GM12865 (cell line): ENCODE data around the gene PSMD2.

Source experiments
- DNase-seq: peaks from one replicate; pipeline ENCODE4 v3.0.0; 2010; ENCODE audit warnings: low read depth
- H3K4me3 ChIP-seq: 2 replicates; pipeline ENCODE4 v1.5.1; 2011; ENCODE audit warnings: mild to moderate bottlenecking, low read depth, low read length, control low read depth
- TF ChIP-seq, protein P1 (sequence below): IDR thresholded peaks from 2 replicates; pipeline ENCODE4 v1.5.1; 2011; ENCODE audit warnings: low read length, control low read depth, low read depth, inconsistent platforms; ENCODE audit not compliant: insufficient read depth; ENCODE audit errors: missing control alignments

PSMD2 gene

DNA sequence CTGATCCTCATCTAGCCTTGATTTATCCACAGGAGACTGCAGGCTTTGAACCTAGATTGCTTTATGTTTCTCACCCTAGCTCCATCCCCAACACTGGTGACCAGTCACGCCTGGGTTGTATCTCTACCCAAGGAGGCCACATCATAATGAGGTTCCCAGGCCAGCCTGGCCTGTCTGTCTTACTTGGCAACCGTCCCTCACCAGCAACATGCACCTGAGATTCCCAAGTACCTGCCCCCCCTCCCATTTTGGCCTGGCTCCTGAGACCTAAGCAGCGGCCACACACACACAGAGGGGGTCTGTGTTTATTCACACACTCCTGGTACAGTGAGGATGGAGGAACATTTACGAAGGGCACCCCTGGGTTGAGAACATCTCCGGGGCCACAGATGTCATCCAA, 40.1 kb upstream of the PSMD2 start:
- DNase-seq, result no peak
- no peak overlapping the region for H3K4me3 ChIP-seq
- TF ChIP-seq, protein P1, sequence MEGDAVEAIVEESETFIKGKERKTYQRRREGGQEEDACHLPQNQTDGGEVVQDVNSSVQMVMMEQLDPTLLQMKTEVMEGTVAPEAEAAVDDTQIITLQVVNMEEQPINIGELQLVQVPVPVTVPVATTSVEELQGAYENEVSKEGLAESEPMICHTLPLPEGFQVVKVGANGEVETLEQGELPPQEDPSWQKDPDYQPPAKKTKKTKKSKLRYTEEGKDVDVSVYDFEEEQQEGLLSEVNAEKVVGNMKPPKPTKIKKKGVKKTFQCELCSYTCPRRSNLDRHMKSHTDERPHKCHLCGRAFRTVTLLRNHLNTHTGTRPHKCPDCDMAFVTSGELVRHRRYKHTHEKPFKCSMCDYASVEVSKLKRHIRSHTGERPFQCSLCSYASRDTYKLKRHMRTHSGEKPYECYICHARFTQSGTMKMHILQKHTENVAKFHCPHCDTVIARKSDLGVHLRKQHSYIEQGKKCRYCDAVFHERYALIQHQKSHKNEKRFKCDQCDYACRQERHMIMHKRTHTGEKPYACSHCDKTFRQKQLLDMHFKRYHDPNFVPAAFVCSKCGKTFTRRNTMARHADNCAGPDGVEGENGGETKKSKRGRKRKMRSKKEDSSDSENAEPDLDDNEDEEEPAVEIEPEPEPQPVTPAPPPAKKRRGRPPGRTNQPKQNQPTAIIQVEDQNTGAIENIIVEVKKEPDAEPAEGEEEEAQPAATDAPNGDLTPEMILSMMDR, result no peak

DNA sequence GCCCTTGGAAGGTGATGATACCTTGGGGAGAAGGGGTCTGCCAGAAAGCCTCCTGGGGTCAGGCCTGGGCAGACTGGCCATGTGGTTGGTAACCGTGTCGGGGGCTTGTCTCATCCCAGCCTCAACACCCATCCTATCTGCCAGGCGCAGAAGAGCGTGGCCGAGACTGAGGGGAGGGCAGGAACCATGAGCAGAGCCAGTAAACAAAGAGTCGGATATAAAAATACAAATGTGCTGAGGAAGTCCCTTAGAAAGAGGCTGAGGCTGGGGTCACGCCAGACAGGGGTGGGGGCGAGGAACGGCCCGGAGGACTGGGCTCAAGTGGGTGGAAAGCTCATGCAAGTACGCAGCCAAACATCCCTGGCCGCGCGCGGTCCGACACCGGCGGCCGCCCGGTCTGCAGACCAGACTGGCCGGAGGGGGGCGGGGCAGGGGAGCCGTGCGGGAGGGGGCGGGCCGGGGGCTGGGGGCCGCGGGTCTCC, 39.6 kb upstream of the PSMD2 start:
- TF ChIP-seq, protein P1, result no peak
- DNase-seq, result no peak
- no peak overlapping the region for H3K4me3 ChIP-seq

DNA sequence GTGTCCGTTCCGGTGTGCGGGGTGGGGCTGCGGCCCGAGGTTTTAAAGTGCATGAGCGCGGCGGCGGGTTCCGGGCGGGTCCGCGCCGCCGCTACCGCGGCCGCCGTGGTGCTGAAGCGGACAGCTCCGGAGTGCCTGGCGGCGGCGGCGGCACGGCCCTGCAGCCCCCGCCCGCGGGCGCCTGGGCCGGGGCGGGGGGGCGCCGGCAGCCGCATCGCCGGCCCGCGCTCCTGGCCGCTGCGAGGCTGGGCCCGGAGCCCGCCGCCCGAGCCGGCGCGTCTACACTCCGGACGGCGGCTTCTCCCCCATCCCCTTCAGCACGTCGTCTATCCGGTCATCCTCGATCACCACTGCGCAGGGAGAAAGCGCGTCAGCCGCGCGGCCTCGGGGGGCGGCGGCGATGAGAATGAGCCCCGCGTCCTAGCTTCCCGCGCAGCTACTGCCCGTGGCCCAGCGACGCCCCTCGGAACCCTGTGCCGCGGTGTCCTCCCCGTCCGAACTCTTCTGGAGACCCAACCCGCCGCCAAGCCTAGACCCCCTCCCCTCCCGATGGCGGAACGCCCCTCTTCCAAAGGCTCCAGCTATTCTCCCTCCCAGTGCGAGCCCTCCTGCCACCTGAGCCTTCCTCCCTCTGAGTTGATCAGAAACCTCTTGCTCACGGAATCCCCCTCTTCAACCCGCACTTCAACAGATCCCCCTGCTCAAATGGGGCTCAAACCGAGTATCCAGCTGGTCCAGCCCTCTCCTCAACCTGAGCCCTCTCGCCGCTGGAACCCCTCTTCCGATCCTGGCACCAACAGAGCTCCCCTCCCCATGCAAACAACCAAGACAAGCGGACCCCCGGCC, 38.9 kb upstream of the PSMD2 start:
- TF ChIP-seq, protein P1, result no peak
- H3K4me3 ChIP-seq, result no peak overlapping the region; the same call in 1 of the 2 replicates
- DNase-seq, result no peak

DNA sequence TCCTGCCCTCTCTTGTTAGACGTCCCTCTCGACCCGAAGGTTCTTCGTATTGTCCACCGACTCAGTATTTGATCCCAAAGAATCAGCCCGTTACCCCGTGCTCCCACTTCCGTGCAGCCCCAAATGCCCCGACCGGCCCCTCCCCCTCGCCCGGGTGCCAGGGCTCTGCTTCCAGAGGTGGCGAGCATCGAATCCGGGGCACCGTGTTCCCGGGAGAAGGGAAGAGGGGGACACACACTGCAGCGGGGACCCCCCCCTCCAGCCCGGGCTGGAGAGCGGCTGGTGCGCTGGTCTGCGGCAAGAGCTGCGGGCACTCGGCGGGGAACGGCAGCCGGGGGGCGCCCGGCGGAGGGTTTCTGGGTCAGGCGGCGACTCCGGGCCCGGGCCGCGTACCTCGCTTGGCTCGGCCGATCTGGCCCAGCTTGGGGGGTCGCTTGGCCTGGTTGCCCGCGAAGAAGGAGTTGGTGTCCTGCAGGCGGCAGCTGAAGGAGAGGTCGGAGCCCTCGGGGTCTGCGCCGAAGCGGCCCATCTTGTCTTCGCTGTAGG, 38.2 kb upstream of the PSMD2 start:
- peak overlapping the region; percentile 50 for H3K4me3 ChIP-seq
- TF ChIP-seq, protein P1, result no peak
- DNase-seq, result no peak

DNA sequence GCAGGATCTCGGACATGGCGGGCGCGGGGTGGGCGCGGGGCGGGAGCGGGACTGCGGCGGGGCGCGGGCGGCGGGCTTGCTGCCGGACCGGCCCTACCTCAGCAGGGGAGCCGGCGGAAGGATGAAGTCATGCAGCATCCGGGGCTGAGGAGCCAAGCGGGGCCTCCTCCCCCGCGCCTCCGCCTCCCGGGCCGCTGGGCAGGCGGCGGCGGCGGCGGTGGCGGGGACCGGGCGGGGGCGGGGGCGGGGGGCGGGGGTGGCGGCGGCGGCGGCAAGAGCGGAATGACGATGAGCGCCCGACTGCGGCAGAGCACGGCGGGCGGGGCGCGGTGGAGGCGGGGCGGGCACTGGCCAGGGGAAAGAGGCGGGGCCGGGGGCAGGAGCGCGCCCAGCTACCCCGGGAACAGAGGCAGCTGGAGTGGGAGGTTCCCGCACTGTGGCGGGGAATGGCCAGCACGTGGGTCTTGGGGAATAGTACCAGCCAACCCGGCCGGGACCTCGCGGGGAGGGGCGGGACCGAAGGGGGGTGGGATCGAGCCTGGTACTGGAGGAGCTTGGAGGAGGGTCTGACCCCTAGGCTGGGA, 37.7 kb upstream of the PSMD2 start, which contains the start of gene CAMK2N2:
TSS of gene CAMK2N2 (minus strand) at position 284 of the 584 bp plus-strand sequence. CDS start at position 16, 268 bp downstream.
- peak within 1 kb of the TSS; percentile 54 for H3K4me3 ChIP-seq
- peak; percentile 46 for DNase-seq
- TF ChIP-seq, protein P1, result no peak

DNA sequence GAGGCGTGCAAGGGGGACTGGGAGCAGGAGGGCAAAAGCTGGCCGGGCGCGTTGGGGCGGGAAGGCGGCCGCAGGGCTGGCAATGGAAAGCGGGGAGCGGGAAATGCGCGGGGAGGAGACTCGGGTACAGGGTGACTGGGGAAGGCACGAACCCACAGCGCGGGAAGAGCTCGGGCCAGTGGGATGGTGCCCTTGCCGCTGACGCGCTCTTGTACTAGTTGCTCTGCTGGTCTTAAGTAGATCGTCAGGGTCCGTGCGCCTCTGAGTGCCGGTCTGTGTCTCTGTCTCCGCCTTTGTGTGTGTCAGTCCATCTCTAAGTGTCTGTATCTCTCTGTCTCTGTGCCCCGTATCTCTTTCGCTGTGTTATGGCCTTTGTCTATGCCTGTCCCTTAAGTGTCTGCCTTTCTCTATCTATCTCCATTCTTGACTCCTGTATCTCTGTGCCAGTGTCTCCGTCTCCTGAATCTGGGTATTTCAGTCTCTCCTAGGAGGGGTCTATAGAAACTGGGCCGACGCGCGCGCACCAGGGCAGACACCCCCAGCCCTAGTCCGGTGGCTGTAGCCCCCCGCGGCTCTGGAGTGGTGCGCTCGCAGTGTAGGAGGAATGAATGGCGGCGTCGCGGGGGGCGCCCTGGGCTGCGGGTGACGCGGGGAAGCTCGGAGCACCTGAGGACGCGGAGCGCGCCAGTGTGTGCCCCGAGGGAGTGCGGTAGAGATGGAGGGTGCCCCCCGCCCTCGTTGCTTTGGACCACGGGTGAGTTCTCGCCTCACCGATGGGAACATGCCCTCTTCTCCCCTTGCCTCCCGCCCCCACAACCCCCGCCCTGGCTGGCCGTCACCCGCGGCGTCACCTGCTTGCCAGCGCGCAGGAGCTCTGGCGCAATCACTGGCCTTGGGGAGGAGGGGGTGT, 36.9 kb upstream of the PSMD2 start:
- TF ChIP-seq, protein P1, result no peak
- DNase-seq, result peak; percentile 28
- peak overlapping the region; percentile 54 for H3K4me3 ChIP-seq
